GM19328 (cell line): Measurements from ENCODE around the gene F13B.
"Not testable (repeated sequence)": the region's sequence is repeated elsewhere in the genome, so short reads cannot be mapped to it uniquely, and the experiment has no call there.

Experiments used
- ATAC-seq: cut with Tn5 transposase; IDR thresholded peaks from one replicate; pipeline ENCODE4 v1.9.1; 2021; ENCODE audit warnings: mild to moderate bottlenecking, moderate library complexity; ENCODE audit not compliant: unreplicated experiment

F13B gene, protein sequence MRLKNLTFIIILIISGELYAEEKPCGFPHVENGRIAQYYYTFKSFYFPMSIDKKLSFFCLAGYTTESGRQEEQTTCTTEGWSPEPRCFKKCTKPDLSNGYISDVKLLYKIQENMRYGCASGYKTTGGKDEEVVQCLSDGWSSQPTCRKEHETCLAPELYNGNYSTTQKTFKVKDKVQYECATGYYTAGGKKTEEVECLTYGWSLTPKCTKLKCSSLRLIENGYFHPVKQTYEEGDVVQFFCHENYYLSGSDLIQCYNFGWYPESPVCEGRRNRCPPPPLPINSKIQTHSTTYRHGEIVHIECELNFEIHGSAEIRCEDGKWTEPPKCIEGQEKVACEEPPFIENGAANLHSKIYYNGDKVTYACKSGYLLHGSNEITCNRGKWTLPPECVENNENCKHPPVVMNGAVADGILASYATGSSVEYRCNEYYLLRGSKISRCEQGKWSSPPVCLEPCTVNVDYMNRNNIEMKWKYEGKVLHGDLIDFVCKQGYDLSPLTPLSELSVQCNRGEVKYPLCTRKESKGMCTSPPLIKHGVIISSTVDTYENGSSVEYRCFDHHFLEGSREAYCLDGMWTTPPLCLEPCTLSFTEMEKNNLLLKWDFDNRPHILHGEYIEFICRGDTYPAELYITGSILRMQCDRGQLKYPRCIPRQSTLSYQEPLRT

DNA sequence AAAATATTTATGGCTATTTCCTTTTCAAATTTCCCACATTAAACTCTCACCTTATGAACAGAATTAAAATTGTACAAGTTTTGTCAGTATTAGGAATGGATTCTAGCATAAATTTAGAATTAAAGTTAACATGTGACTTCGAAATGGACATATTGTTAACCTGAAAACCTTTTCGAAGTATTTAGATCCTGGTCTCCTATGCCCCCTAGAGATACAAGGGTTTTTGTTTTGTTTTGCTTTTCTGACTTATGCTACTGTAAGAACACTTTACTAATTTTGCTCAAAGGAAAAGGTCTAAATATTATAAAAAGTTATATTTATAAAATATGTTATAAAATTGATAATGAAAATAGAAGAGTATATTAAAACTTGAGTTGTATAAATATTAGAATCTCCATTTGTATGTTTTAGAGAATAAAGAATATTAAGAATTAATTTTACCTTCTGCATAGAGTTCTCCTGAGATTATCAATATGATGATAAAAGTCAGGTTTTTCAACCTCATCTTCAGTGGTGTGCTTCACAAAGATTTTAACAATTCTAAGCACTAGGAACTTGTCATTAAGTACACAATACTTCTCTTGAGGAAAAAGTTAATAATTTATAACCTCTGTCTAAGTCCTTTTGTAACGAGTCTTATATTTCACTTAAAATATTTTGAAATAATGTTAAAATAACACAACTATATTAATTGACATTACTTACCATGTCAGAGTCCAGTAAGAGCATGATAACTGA is at the start of gene F13B:
TSS of gene F13B (minus strand) at position 542 of the 738 bp plus-strand sequence. CDS start at position 505, 37 bp downstream.
- no peak for ATAC-seq

DNA sequence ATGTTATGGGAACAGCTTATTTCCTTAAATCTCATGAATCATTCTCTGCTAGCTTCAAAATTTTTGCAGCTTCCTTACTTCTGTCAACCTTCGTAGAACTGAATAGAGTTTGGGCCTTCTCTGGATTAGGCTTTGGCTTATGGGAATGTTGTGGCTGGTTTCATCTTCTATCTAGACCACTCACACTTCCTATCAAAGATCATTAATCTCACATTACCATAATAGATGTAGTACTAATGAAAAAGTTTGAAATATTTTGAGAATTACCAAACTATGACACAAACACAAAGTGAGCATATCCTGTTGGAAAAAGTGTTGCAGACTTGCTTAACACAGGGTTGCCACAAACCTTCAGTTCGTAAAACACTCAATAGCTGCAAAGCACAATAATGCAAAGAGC is 49.1 kb upstream of the F13B start:
- ATAC-seq = no peak

DNA sequence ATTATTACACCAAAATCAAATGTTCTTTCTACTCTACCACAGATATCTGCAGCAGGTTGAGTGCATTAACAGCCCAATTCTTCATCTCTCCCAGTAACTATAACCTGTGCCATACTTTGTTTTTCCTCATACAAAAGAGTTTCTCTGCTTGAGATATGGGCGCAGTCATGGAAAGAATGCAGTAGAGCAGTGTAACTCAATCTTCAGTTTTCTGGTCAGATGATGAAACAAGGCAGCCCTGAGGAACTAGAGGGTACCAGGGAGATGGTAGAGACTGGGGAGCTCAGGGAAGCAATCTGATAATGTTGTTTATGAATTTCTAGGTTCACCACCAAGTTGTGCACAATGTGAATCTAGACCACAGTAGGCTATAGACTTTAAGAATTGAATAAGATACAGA is 39.8 kb upstream of the F13B start:
- ATAC-seq = no peak

DNA sequence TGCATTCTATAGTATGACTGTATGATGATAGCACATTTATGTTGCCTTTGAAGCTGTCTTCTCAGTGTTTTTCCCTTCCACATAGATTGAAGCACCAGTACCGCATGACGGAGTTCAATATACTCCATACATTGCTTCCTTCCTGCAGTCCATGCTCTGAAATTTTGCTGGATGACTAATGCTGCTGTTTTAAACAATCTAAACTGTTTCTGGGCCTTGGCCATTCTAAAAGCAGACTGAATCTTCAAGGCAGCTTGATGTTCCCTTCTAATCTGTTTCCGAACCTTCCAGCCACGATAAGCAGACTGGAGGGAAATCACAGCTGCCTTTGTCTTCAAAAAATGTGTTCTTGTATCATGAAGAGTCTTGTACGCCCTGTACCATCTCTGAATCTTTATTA is 36.2 kb upstream of the F13B start:
- no peak for ATAC-seq

DNA sequence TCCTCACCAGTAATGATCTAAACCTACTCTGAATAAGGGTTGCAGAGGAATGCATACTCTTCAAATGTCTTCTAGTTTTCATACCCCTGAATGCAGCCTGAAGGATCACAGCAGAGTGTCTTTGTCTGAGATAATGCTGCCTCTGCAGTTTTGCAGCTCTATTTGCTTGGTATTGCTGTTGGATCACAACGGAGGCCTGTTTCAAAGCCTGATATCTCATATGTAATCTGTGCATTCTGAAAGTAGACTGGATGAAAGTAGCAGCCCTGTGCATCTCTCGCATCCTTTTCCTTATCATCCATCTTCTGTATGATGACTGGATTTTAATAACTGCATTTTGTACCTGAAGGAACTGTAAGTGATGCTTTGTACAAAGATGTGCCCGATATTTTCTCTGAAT is 34.9 kb upstream of the F13B start:
- no peak for ATAC-seq

DNA sequence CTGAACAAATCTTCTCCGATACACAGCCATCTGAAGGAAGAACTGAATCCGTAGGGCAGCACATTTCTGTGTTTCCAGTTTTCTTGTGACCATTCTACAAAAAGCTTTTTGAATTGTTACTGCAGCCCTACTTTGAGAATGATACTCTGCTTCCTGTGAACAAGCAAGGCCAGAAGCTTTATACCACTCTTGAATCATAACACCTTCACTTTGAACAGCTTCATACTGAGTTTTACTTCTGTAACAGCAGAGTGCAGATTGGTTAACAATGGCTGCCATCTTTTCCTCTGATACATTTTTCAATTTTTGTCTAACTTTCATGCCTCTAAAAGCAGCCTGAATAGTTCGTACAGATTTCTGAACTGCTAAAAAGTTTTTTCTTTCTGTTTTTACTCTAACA is 33.6 kb upstream of the F13B start:
- no peak for ATAC-seq

DNA sequence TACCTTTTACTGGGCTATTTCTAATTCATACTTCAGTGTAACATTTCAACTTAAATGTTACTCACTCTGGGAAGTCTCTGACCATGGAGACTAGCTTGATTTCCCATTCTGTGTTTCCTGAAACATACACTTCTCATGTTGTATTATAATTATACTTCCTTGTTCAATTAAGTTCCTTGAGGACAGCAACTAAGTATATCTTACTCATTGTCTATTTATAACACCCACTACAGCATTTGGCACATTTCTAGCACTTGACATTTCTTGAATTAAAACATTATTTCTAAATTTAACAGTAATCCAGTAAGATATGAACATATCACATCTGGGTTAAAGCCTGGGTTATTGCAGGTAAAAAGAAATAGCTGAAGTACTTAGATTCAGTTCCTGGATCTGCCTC is 32.4 kb upstream of the F13B start:
- ATAC-seq = no peak

DNA sequence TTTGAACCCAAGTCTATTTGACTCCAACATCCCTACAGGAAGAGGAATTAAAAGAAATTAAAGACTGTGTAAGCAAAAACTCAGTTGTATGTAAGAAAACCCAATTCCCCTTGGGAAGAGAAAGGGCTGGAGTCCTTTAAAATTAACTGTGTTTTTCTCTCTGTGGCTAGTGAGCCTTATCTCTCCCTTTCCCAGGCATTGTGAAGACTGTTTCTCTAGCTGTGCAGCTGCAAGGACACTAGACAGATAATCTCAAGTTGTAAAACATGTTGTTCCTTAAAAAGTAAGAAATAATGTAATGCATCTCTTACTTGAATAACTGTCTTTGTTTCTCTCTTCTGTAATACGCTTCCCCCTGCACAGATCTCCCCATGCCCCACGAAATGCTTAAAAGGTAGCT is 29.9 kb upstream of the F13B start:
- ATAC-seq = not testable (repeated sequence)

DNA sequence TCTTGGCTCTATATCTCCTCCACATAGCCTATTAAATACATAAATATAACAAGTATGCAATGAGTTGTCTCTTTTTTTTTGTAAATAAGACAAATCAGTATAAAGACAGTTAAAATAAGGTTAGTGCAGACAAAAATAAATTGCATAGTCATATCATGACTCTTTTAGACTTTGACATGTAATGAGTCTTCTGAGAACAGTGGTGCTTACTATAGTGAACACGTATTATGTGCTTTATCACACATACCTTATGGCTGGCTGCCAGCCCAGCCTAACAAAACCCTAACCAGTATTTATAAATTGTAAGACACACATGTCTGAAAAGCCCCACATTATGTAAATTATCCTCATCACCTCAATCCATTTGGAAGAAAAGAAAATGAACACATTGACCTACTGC is 29.1 kb upstream of the F13B start:
- no peak for ATAC-seq

DNA sequence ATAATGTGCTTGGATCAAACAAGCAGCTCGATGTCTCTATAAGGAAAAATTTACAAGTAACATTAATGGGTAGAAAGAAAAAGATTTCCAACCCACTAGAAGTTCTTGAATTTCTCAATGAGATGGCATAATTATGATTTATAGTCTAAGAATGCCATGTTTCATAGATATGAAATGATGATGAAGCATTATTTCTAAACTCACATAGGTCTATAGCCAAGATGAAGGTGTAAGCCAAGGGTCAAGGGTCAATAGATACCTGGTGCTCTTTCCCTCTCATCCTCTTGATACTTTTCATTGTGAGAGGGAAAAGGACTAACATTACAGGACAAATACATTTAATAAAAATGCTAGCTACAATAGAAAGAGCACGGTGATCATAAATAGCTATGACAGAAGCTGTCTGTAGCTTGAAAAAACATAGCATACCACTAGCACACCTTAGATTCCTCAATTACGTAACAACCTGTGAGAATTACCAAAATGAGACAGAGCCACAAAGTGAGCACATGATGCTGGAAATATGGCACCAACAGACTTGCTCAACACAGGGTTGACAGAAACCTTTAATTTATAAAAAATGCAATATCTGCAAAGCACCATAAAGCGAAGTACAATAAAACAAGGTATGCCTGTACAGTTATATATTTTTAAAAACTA is 26.3 kb upstream of the F13B start:
- no peak for ATAC-seq

DNA sequence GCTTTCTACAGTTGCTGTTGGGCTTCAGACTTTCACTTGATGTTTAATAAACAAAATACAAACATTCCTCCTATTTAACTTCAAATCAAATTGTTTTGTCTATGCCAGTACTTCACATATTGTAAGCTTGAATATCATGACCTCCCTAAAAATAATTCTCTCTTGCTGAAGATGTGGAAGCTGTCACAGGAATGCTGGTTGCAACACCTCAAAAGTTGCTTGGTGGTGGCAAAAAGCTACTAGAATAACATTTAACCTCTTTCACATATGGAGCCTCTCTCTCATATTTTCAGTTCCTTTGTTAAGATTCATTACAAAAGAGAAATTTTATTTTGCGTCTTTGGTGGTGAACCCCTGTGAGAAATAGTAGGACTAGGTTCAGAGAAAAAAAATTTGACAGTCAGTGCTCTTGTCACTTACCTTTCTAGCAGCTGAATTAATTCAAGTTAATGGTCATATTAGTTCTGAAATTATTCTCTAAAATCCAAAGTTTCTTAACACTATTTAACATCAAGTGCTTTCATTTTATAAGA is 25.5 kb upstream of the F13B start:
- ATAC-seq = no peak

DNA sequence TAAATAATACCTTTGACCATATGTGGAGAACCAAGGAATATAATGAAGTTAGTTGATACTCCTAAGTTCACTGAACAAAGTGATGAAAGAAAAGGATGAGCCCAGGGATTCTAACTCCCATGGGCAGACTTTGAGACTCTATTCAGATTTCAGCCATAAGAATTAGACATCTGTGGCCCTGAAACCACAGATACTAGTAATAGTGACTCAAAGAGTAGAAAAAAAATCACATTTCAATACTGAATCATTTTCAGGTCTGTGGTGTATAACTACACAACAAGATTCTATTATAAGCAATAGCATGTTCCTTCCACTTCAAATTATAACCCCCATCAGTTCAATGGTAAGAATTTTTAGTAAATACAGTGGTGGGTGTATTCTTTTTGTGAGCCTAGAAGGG is 16.4 kb upstream of the F13B start:
- no peak for ATAC-seq

DNA sequence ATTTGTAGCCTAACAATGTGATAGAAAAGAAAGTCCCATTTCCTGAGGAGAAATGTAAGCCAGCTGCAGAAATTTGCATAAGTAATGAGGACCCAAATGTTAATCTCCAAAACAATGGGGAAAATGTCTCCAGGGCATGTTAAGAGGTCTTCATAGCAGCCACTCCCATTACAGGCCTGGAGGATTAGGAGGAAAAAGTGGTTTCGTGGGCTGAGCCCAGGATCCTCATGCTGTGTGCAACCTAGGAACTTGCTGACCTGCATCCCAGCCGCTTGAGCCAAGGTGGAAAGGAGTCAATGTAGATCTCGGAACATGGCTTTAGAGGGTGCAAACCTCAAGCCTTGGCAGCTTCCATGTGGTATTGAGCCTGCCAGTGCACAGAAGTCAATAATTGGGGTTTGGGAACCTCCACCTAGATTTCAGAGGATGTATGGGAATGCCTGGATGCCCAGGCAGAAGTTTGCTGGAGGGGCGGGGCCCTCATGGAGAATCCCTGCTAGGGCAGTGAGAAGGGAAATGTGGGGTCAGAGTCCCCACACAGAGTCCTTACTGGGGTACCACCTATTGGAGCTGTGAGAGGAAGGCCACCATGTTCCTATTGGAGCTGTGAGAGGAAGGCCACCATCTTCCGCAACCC is 14.2 kb upstream of the F13B start:
- no peak for ATAC-seq

DNA sequence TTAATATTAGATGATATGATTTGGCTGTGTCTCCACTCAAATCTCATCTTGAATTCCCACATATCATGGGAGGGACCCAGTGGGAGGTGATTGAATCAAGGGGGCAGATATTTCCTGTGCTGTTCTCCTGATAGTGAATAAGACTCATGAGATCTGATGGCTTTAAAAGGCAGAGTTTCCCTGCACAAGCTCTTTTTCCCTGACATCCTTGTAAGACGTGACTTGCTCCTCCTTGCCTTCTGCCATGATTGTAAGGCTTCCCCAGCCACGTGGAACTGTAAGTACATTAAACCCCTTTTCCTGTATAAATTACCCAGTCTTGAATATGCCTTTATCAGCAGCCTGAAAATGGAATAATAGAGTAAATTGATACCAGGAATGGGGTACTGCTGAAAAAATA is 13.3 kb upstream of the F13B start:
- ATAC-seq = no peak

DNA sequence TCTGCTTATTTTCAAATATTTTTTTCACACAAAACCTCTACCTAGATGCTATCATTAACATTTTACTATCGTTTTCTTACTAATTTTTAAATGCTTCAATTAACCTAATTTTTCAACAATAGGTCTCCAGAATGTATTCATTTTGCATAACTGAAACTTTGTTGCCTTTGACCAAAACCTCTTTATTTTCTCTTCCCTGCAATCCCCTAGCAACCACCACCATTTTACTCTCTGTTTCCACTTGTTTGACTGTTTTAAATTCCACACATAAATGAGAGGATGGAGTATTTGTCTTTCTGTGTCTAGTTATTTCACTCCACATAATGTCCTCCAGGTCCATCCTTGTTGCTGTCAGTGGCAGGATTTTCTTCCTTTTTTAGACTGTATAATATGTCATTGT is 9.5 kb upstream of the F13B start:
- no peak for ATAC-seq

DNA sequence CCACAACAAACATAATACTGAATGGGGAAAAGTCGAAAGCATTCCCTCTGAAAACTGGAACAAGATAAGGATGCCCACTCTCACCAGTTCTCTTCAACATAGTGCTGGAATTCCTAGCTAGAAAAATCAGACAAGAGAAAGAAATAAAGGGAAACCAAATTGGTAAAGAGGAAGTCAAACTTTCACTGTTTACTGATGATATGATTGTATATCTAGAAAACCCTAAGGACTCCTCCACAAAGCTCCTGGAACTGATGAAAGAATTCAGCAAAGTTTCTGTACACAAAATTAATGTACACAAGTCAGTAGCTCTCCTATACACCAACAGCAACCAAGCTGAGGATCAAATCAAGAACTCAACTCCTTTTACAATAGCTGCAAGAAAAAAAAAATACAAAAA is 6.9 kb upstream of the F13B start:
- no peak for ATAC-seq

DNA sequence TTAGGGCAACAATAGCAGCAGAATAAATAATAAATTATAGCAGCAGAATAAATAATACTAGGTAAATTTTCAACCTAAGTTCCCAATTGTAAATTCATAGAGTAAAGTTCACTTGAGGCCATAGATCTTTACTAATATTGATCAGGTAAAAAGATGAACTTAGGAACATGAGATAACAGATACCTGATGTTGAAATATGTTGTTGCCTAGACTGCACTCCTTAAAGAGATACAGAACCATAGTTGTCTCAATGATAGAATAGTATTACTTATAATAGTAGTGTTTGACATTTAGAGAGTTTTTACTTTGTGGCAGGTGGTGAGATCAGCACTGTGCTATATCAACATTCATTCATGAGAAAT is 378 bp upstream of the F13B start:
- ATAC-seq = no peak

DNA sequence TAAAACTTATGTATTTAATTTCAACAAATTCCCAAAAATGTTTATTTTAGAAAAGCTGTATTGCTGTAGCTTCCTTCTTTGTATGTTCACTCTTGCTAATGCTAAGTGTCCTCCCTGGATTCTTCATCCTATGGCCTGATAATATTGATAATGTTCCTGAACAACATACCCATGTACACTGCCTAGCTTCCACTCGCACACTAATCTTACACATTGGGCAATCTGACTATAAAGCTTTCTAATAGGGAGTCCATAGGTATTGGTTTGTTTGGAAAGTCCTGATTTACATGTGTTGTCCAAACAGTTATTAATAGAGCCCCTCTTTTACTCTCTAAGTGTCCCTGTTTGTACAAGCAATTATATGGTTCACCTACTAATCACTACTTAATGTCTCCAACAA is 783 bp downstream of the F13B start:
- no peak for ATAC-seq

DNA sequence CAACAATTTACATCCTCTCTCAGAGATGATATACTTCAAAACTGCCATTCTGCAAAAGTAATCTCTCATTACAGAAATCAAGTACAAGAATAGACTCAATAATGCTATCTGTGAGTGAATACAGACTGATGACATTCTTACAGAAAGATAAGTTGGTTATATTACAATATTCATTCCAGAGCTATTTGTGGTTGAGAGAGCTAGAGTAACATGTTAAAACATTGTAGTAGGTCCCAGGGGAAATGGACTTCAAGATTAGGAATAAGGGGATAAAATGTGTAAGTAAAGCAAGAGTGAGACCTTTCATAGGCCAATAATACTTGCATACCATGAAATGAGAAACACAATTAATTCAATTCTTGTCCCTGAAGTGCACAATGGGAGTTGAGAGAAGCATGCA is 1.5 kb downstream of the F13B start:
- no peak for ATAC-seq

DNA sequence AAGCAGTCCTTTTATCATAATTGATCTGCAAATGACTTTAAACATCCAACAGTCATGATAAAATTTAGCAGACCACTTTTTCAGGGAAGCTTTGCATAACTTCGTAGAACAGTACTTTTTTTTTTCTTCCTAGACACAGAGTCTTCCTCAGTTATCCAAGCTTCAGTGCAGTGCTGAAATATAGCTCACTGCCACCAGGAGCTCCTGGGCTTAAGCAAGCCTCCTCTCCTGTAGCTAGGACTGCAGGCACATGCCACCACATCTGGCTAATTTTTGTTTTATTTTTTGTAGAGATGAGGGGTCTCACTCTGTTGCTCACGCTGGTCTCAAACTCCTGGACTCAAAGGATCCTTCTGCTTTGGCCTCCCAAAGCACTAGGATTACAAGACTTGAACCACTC is 3.8 kb downstream of the F13B start:
- peak; percentile 28 for ATAC-seq

DNA sequence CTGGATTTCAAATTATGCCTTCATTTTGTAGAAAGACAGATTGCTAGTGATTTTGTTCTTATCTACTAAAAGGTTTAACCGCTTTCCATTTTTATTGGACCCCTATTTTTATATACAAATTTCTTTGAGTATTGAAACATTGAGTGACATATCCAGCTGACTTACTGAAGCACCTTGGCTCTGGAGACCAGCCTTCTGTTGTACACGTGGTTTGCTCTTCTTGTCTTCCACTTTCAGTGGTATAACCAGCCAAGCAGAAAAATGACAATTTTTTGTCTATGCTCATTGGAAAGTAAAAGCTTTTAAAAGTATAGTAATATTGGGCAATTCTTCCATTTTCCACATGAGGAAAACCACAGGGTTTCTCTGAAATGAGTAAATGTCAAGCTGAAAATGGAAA is 4.4 kb downstream of the F13B start:
- ATAC-seq = peak; percentile 92
